GM12892 (cell line): ENCODE measurements around the gene MID1IP1.

Source experiments
- POLR2A ChIP-seq: IDR thresholded peaks from 2 replicates; pipeline ENCODE4 v1.6.1; 2011; ENCODE audit warnings: low read depth, low read length, control low read depth
- POLR2AphosphoS5 ChIP-seq: IDR thresholded peaks from 2 replicates; pipeline ENCODE4 v1.6.1; 2011; ENCODE audit warnings: low read depth, low read length, control low read depth

GRCh38 chrX:38805432-38806389 is 4.5 kb downstream of the MID1IP1 start:
- TF ChIP-seq POLR2AphosphoS5 = no peak
- TF ChIP-seq POLR2A = peak; percentile 8; the same call in 1 of the 2 replicates
